ENCODE results near the gene GCLM. TPM values are rescaled to one million over a fixed set of nuclear protein-coding genes. Genes with fewer than 3 reads are reported as not detected.
"Not testable (repeated sequence)": the region's sequence is repeated elsewhere in the genome, so short reads cannot be mapped to it uniquely, and the experiment has no call there.

GCLM gene
- total and polyA plus RNA-seq, 4 experiments from 2014 or later, result 11.4 to 32.8 (median 24.4) TPM

DNA sequence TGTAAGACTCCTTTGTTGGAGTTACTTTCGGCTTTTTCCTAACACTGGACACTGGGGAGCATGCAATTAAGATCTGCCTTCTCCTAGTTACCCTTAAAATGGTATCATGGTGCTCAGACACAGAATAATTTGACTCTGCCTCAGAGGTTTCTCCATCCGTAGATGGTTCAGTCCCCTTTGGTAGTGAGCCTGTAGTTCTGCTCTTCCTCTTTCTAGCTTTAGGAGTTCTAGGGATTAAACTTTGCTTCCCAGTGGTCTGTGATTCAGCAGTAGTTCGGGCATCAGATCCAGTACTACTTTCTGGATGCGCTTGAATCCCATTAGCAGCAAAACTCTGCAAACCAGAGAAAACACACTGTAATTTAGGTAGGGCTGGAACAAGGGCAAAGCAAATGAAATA lies 31.7 kb downstream of the GCLM start:
- H3K4me3 ChIP-seq (ENCODE audit: low read length in 2 of 2), result peak overlapping the region in 1 of 2 donors; percentile 96
- intact Hi-C loops (cut with micrococcal nuclease), result no loop called here

GRCh38 chr1:93876244-93876643 lies 33.0 kb downstream of the GCLM start:
- Histone ChIP-seq H3K36me3 (ENCODE audit: insufficient read depth, low read length) (peaks cover 61% of the 10 kb centered on the region), H3K9me3 (ENCODE audit: control insufficient read depth in 1 of 2, low read length in 2 of 2) (no peaks in the 10 kb centered on the region), H3K27ac (ENCODE audit: low read depth, low read length) (peak overlapping the region; percentile 92), H3K4me1 (ENCODE audit: insufficient read depth, low read length) (peaks cover 38% of the 10 kb centered on the region), H3K27me3 (ENCODE audit: insufficient read depth, low read length) (no peaks in the 10 kb centered on the region), H3K4me3 (ENCODE audit: low read length in 2 of 2) (no peak overlapping the region)
- Mint-ChIP-seq H3K27me3 (no peaks in the 10 kb centered on the region), H3K4me3 (peak overlapping the region; percentile 33 to 100 (median 88)), H3K27ac (peak overlapping the region; percentile 71 to 99 (median 88)), H3K9me3 (peaks cover 0 to 3% (median 0%) of the 10 kb centered on the region in 8 donors), H3K4me1 (peaks cover 28 to 54% (median 41%) of the 10 kb centered on the region in 4 donors), H3K36me3 (peaks cover 43 to 66% of the 10 kb centered on the region in 2 donors)
- ChIA-PET CTCF (ENCODE audit: partially characterized antibody) (no interaction called here), POLR2A (ENCODE audit: partially characterized antibody) (interaction anchor here (4.0 kb wide), 1 partner anchor 29 kb away, joined by 69 read pairs; no protein-coding TSS in a partner anchor)
- DNase-seq, result no peak
- intact Hi-C loops (cut with micrococcal nuclease), result no loop called here

More for the DNA sequence above, 31.7 kb downstream of the GCLM start:
- Mint-ChIP-seq H3K4me3 (peak overlapping the region in 7 of 8 donors; percentile 94 to 100 (median 99)), H3K27me3 (no peaks in the 10 kb centered on the region), H3K36me3 (peaks cover 32 to 53% of the 10 kb centered on the region in 2 donors), H3K4me1 (peaks cover 28 to 54% (median 41%) of the 10 kb centered on the region in 4 donors), H3K27ac (peak overlapping the region; percentile 32 to 100 (median 99)), H3K9me3 (peaks cover 0 to 3% (median 0%) of the 10 kb centered on the region in 8 donors)
- CTCF ChIA-PET (ENCODE audit: partially characterized antibody), result interaction anchor here (0.8 to 2.3 kb wide), 3 partner anchors 32 to 33 kb away, joined by 3 to 10 read pairs (median 4); partner anchors contain the start of gene GCLM
- H3K4me1 ChIP-seq (ENCODE audit: insufficient read depth, low read length), result peaks cover 38% of the 10 kb centered on the region
- no peaks in the 10 kb centered on the region for H3K9me3 ChIP-seq (ENCODE audit: control insufficient read depth in 1 of 2, low read length in 2 of 2)
- peak overlapping the region; percentile 92 for H3K27ac ChIP-seq (ENCODE audit: low read depth, low read length)
- DNase-seq, result no peak
- H3K27me3 ChIP-seq (ENCODE audit: insufficient read depth, low read length), result no peaks in the 10 kb centered on the region
- peaks cover 48% of the 10 kb centered on the region for H3K36me3 ChIP-seq (ENCODE audit: insufficient read depth, low read length)
- POLR2A ChIA-PET (ENCODE audit: partially characterized antibody), result interaction anchor here (1.3 to 6.4 kb wide), 3 partner anchors 12 to 31 kb away, joined by 3 to 78 read pairs (median 69); partner anchors contain the start of gene GCLM

DNA sequence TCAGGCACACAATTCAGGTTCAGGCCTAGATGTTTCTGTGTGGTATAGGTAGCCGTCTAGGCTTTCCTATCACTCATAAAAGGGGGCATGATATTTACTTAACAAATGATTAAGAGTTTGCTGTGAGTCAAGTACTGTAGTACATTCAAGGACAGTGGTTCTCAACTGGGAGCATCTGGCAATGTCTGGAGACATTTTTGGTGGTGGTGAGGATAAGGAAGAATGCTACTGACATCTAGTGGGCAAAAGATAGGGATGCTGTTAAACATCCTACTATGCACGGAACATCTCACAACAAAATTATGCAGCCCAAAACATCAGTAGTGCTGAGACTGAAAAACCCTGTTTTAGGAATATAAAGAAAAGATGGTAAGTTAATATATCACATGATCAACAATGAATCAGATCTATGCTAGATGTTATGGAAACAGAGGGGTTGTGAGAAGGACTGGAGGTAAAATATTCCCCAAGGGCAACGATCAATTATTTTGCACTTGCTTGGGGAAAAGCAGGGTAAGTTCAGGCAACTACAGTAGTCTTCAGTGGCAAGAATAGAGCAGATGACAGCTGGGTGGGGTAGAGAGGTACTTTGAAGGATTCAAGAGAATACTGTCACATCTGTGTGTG lies 35.1 kb downstream of the GCLM start:
- Mint-ChIP-seq H3K4me1 (peaks cover 21 to 46% (median 34%) of the 10 kb centered on the region in 4 donors), H3K4me3 (peak overlapping the region in 2 of 8 donors; percentile 4 to 26), H3K27me3 (no peaks in the 10 kb centered on the region), H3K9me3 (peaks cover 0 to 2% (median 0%) of the 10 kb centered on the region in 8 donors), H3K27ac (peak overlapping the region in 6 of 7 donors; percentile 10 to 92 (median 57)), H3K36me3 (peaks cover 61 to 79% of the 10 kb centered on the region in 2 donors)
- DNase-seq, result peak; percentile 39 to 54 (median 40)
- no peaks in the 10 kb centered on the region for H3K9me3 ChIP-seq (ENCODE audit: control insufficient read depth in 1 of 2, low read length in 2 of 2)
- peaks cover 30% of the 10 kb centered on the region for H3K4me1 ChIP-seq (ENCODE audit: insufficient read depth, low read length)
- ChIA-PET CTCF (ENCODE audit: partially characterized antibody) (interaction anchor here (0.6 to 2.8 kb wide), 9 partner anchors 23 to 437 kb away, joined by 3 to 10 read pairs (median 6); no protein-coding TSS in a partner anchor), POLR2A (ENCODE audit: partially characterized antibody) (interaction anchor here (0.8 to 1.1 kb wide), 2 partner anchors 27 to 35 kb away, joined by 3 read pairs; partner anchors contain the start of gene GCLM)
- no peak overlapping the region for H3K27ac ChIP-seq (ENCODE audit: low read depth, low read length)
- no peak overlapping the region for H3K4me3 ChIP-seq (ENCODE audit: low read length in 2 of 2)
- intact Hi-C loops (cut with micrococcal nuclease), result loop anchor here (1.0 kb wide), 2 partner anchors 27 to 245 kb away; no protein-coding TSS in a partner anchor
- H3K27me3 ChIP-seq (ENCODE audit: insufficient read depth, low read length), result no peaks in the 10 kb centered on the region
- H3K36me3 ChIP-seq (ENCODE audit: insufficient read depth, low read length), result peaks cover 76% of the 10 kb centered on the region

GRCh38 chr1:93871366-93871765 lies 37.9 kb downstream of the GCLM start:
- no peak for DNase-seq
- Histone ChIP-seq H3K27me3 (ENCODE audit: insufficient read depth, low read length) (no peaks in the 10 kb centered on the region), H3K27ac (ENCODE audit: low read depth, low read length) (no peak overlapping the region), H3K4me3 (ENCODE audit: low read length in 2 of 2) (no peak overlapping the region), H3K9me3 (ENCODE audit: control insufficient read depth in 1 of 2, low read length in 2 of 2) (no peaks in the 10 kb centered on the region), H3K4me1 (ENCODE audit: insufficient read depth, low read length) (peaks cover 9% of the 10 kb centered on the region), H3K36me3 (ENCODE audit: insufficient read depth, low read length) (peaks cover 69% of the 10 kb centered on the region)
- ChIA-PET CTCF (ENCODE audit: partially characterized antibody) (interaction anchor here (1.9 to 3.4 kb wide), 3 partner anchors 26 to 242 kb away, joined by 4 to 20 read pairs (median 15); no protein-coding TSS in a partner anchor), POLR2A (ENCODE audit: partially characterized antibody) (interaction anchor here (2.9 kb wide), 1 partner anchor 25 kb away, joined by 12 read pairs; no protein-coding TSS in a partner anchor)
- intact Hi-C loops (cut with micrococcal nuclease), result no loop called here
- no peaks in the 10 kb centered on the region for H3K27me3 Mint-ChIP-seq
- H3K36me3 Mint-ChIP-seq, result peaks cover 63 to 70% of the 10 kb centered on the region in 2 donors
- no peaks in the 10 kb centered on the region for H3K9me3 Mint-ChIP-seq
- no peak overlapping the region for H3K4me3 Mint-ChIP-seq
- H3K4me1 Mint-ChIP-seq, result peaks cover 10 to 18% (median 16%) of the 10 kb centered on the region in 4 donors
- H3K27ac Mint-ChIP-seq, result peak overlapping the region in 1 of 7 donors; percentile 79

- H3K27ac ChIP-seq (ENCODE audit: low read depth, low read length), result no peak overlapping the region
- POLR2A ChIA-PET (ENCODE audit: partially characterized antibody), result no interaction called here
- intact Hi-C loops (cut with micrococcal nuclease), result no loop called here
- no peak overlapping the region for H3K4me3 ChIP-seq (ENCODE audit: low read length in 2 of 2)
- H3K36me3 ChIP-seq (ENCODE audit: insufficient read depth, low read length), result peaks cover 54% of the 10 kb centered on the region
- H3K4me1 ChIP-seq (ENCODE audit: insufficient read depth, low read length), result no peaks in the 10 kb centered on the region
- Mint-ChIP-seq H3K4me3 (no peak overlapping the region), H3K27ac (peak overlapping the region in 1 of 7 donors; percentile 7), H3K36me3 (peaks cover 54 to 57% of the 10 kb centered on the region in 2 donors), H3K4me1 (peaks cover 9 to 10% (median 9%) of the 10 kb centered on the region in 4 donors), H3K27me3 (no peaks in the 10 kb centered on the region), H3K9me3 (no peaks in the 10 kb centered on the region)
- CTCF ChIA-PET (ENCODE audit: partially characterized antibody), result interaction anchor here (1.0 kb wide), 1 partner anchor 25 kb away, joined by 5 read pairs; no protein-coding TSS in a partner anchor
- H3K27me3 ChIP-seq (ENCODE audit: insufficient read depth, low read length), result no peaks in the 10 kb centered on the region
- no peak for DNase-seq
- no peaks in the 10 kb centered on the region for H3K9me3 ChIP-seq (ENCODE audit: control insufficient read depth in 1 of 2, low read length in 2 of 2)
Measured at GRCh38 chr1:93869653-93870052, 39.6 kb downstream of the GCLM start.

DNA sequence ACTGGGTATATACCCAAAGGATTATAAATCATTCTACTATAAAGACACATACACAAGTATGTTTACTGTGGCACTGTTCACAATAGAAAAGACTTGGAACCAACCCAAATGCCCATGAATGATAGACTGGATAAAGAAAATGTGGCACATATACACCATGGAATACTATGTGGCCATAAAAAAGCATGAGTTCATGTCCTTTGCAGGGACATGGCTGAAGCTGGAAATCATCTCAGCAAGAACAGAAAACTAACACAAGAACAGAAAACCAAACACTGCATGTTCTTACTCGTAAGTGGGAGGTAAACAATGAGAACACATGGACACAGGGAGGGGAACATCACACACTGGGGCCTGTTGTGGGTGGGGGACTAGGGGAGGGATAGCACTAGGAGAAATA lies 40.7 kb downstream of the GCLM start:
- intact Hi-C loops (cut with micrococcal nuclease); H3K9me3 Mint-ChIP-seq; H3K4me1 ChIP-seq (ENCODE audit: insufficient read depth, low read length); H3K27me3 Mint-ChIP-seq; H3K27me3 ChIP-seq (ENCODE audit: insufficient read depth, low read length); H3K4me3 ChIP-seq (ENCODE audit: low read length in 2 of 2); H3K27ac ChIP-seq (ENCODE audit: low read depth, low read length); H3K4me3 Mint-ChIP-seq; DNase-seq; H3K9me3 ChIP-seq (ENCODE audit: control insufficient read depth in 1 of 2, low read length in 2 of 2); H3K4me1 Mint-ChIP-seq: not testable (repeated sequence)
- ChIA-PET CTCF (ENCODE audit: partially characterized antibody) (interaction anchor here (1.0 kb wide), 1 partner anchor 24 kb away, joined by 5 read pairs; no protein-coding TSS in a partner anchor), POLR2A (ENCODE audit: partially characterized antibody) (interaction anchor here (0.8 to 1.1 kb wide), 2 partner anchors 23 to 29 kb away, joined by 3 to 4 read pairs; no protein-coding TSS in a partner anchor)
- peak overlapping the region in 2 of 7 donors; percentile 30 to 79 for H3K27ac Mint-ChIP-seq
- peaks cover 43% of the 10 kb centered on the region for H3K36me3 ChIP-seq (ENCODE audit: insufficient read depth, low read length)
- H3K36me3 Mint-ChIP-seq, result peaks cover 45 to 46% of the 10 kb centered on the region in 2 donors

DNA sequence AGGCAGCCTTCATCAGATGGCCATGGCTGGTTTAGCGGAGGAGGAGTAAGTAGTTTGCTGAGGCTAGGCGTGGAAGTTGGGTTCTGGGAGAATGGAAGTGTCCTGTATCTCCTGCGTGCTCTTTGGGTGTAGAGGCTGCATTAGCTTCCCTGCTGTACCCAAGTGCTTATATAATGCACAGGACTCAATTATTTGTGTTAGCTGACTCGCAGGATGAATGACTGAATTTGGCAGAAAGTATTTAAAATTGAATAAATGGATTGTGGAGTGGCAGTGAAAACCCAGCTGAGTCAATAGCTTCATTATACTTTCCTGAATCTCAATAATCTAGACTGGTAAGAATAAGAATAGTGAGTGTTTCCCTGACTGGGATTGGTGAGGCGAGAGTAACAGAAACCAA lies 44.0 kb downstream of the GCLM start:
- Mint-ChIP-seq H3K9me3 (peaks cover 0 to 2% (median 0%) of the 10 kb centered on the region in 8 donors), H3K4me1 (peaks cover 0 to 4% (median 2%) of the 10 kb centered on the region in 4 donors), H3K36me3 (peaks cover 24 to 26% of the 10 kb centered on the region in 2 donors), H3K4me3 (no peak overlapping the region), H3K27me3 (no peaks in the 10 kb centered on the region), H3K27ac (peak overlapping the region in 2 of 7 donors; percentile 18 to 39)
- no peaks in the 10 kb centered on the region for H3K4me1 ChIP-seq (ENCODE audit: insufficient read depth, low read length)
- intact Hi-C loops (cut with micrococcal nuclease), result no loop called here
- POLR2A ChIA-PET (ENCODE audit: partially characterized antibody), result interaction anchor here (1.0 kb wide), 1 partner anchor 13 kb away, joined by 3 read pairs; no protein-coding TSS in a partner anchor
- H3K27me3 ChIP-seq (ENCODE audit: insufficient read depth, low read length), result no peaks in the 10 kb centered on the region
- no peak overlapping the region for H3K27ac ChIP-seq (ENCODE audit: low read depth, low read length)
- H3K9me3 ChIP-seq (ENCODE audit: control insufficient read depth in 1 of 2, low read length in 2 of 2), result no peaks in the 10 kb centered on the region
- no peak overlapping the region for H3K4me3 ChIP-seq (ENCODE audit: low read length in 2 of 2)
- DNase-seq, result no peak
- peaks cover 14% of the 10 kb centered on the region for H3K36me3 ChIP-seq (ENCODE audit: insufficient read depth, low read length)
- CTCF ChIA-PET (ENCODE audit: partially characterized antibody), result interaction anchor here (2.2 kb wide), 1 partner anchor 236 kb away, joined by 8 read pairs; no protein-coding TSS in a partner anchor

Data from CD4-positive, alpha-beta memory T cell (primary cell).